ENCODE measurements around the gene RNU6-1. TPM values are rescaled to one million over a fixed set of nuclear protein-coding genes. Genes with fewer than 3 reads are reported as not detected.

Gene RNU6-1
- total and polyA plus RNA-seq, 8 donors, result not detected

GRCh38 chr15:67794832-67795574, 44.8 kb downstream of the RNU6-1 start:
- intact Hi-C loops (cut with DNase I), result no loop called here
- H3K9me3 ChIP-seq, result no peaks in the 10 kb centered on the region
- no peak overlapping the region for H3K27ac ChIP-seq
- WGBS, 2 donors, result 94 to 97% methylated on average over 4 of the region's 4 CpGs
- DNase-seq (no peak), ATAC-seq (no peak), FAIRE-seq (no peak)
- no peak for TF ChIP-seq CTCF (IDR thresholded peaks at IDR 0.05)
- no peaks in the 10 kb centered on the region for H3K27me3 ChIP-seq
- H3K36me3 ChIP-seq, result no peaks in the 10 kb centered on the region
- no peak overlapping the region for H3K4me3 ChIP-seq
- no peaks in the 10 kb centered on the region for H3K4me1 ChIP-seq

GRCh38 chr15:67792250-67792942, 47.4 kb downstream of the RNU6-1 start:
- Histone ChIP-seq H3K27ac (no peak overlapping the region), H3K36me3 (no peaks in the 10 kb centered on the region), H3K4me1 (no peaks in the 10 kb centered on the region), H3K4me3 (no peak overlapping the region), H3K9me3 (no peaks in the 10 kb centered on the region), H3K27me3 (no peaks in the 10 kb centered on the region)
- WGBS, 2 donors, result 65 to 72% methylated on average over 8 of the region's 8 CpGs
- TF ChIP-seq CTCF (IDR thresholded peaks at IDR 0.05), result no peak
- ATAC-seq (peak in 3 of 4 donors; percentile 32 to 68 (median 56)), FAIRE-seq (no peak), DNase-seq (peak in 1 of 6 donors; percentile 24)
- intact Hi-C loops (cut with DNase I), result no loop called here

- H3K27ac ChIP-seq, result no peak overlapping the region
- intact Hi-C loops (cut with DNase I), result no loop called here
- no peak overlapping the region for H3K4me3 ChIP-seq
- no peaks in the 10 kb centered on the region for H3K36me3 ChIP-seq
- no peaks in the 10 kb centered on the region for H3K27me3 ChIP-seq
- no peak for DNase-seq
- ATAC-seq, result no peak
- TF ChIP-seq CTCF (IDR thresholded peaks at IDR 0.05), result no peak
- FAIRE-seq, result no peak
- H3K4me1 ChIP-seq, result no peaks in the 10 kb centered on the region
- no peaks in the 10 kb centered on the region for H3K9me3 ChIP-seq
- 86 to 97% methylated on average over 3 of the region's 3 CpGs for WGBS, 2 donors
Observed at GRCh38 chr15:67790610-67791319, 49.1 kb downstream of the RNU6-1 start.

Other genes with a start within 250 kb of the RNU6-1 start
- gene SKOR1, start 14.5 kb downstream of the RNU6-1 start, total RNA-seq, result under 1 TPM; 0.09 to 0.47 (median 0.33) TPM
- under 1 TPM; 0.30 to 0.54 TPM for gene SKOR1, start 14.5 kb downstream of the RNU6-1 start, polyA plus RNA-seq
- 10 to 100 TPM; 10.6 to 27.5 (median 17.6) TPM for gene PIAS1, start 214.3 kb upstream of the RNU6-1 start, total RNA-seq
- 10 to 100 TPM; 14.4 to 29.0 TPM for gene PIAS1, start 214.3 kb upstream of the RNU6-1 start, polyA plus RNA-seq